ENCODE results near the gene CIC. TPM values are rescaled to one million over a fixed set of nuclear protein-coding genes. Genes with fewer than 3 reads are reported as not detected.

CIC gene
- total RNA-seq, 2 experiments from 2014 or later: 114 to 119 TPM

- TF ChIP-seq CTCF (IDR thresholded peaks at IDR 0.05): no peak
- DNase-seq (no peak), ATAC-seq (ENCODE audit: poor library complexity) (no peak)
- Mint-ChIP-seq H3K4me3 (no peak overlapping the region), H3K27ac (no peak overlapping the region), H3K27me3 (no peaks in the 10 kb centered on the region), H3K9me3 (no peaks in the 10 kb centered on the region), H3K4me1 (ENCODE audit: low read depth) (peaks cover 7% of the 10 kb centered on the region), H3K36me3 (ENCODE audit: low read depth) (no peaks in the 10 kb centered on the region)
- Histone ChIP-seq H3K4me3 (ENCODE audit: low read length) (no peak overlapping the region), H3K4me1 (ENCODE audit: insufficient read depth, low read length) (peaks cover 3% of the 10 kb centered on the region), H3K36me3 (ENCODE audit: insufficient read depth, low read length) (peaks cover 2% of the 10 kb centered on the region), H3K27me3 (ENCODE audit: control insufficient read depth in 1 of 2, insufficient read depth in 2 of 2, low read length in 2 of 2) (no peaks in the 10 kb centered on the region), H3K9me3 (ENCODE audit: control insufficient read depth in 1 of 2, insufficient read depth in 1 of 2, low read length in 2 of 2) (no peaks in the 10 kb centered on the region), H3K27ac (ENCODE audit: low read depth in 1 of 2, low read length in 2 of 2) (no peak overlapping the region)
- ChIA-PET CTCF (no interaction called here), POLR2A (interaction anchor here (0.6 kb wide), 1 partner anchor 200 kb away, joined by 3 read pairs; the partner anchor contains the start of gene POU2F2)
- intact Hi-C loops (cut with DNase I, micrococcal nuclease): no loop called here
These were observed 63.0 kb downstream of the CIC start for GRCh38 chr19:42332059-42332458.

GRCh38 chr19:42333018-42333417 lies 64.0 kb downstream of the CIC start:
- Histone ChIP-seq H3K27me3 (ENCODE audit: control insufficient read depth in 1 of 2, insufficient read depth in 2 of 2, low read length in 2 of 2) (no peaks in the 10 kb centered on the region), H3K4me1 (ENCODE audit: insufficient read depth, low read length) (no peaks in the 10 kb centered on the region), H3K36me3 (ENCODE audit: insufficient read depth, low read length) (peaks cover 2% of the 10 kb centered on the region), H3K27ac (ENCODE audit: low read depth in 1 of 2, low read length in 2 of 2) (no peak overlapping the region), H3K9me3 (ENCODE audit: control insufficient read depth in 1 of 2, insufficient read depth in 1 of 2, low read length in 2 of 2) (no peaks in the 10 kb centered on the region), H3K4me3 (ENCODE audit: low read length) (no peak overlapping the region)
- ATAC-seq (ENCODE audit: poor library complexity) (no peak), DNase-seq (no peak)
- Mint-ChIP-seq H3K27ac (no peak overlapping the region), H3K9me3 (no peaks in the 10 kb centered on the region), H3K27me3 (no peaks in the 10 kb centered on the region), H3K4me1 (ENCODE audit: low read depth) (peaks cover 5% of the 10 kb centered on the region), H3K36me3 (ENCODE audit: low read depth) (no peaks in the 10 kb centered on the region), H3K4me3 (no peak overlapping the region)
- intact Hi-C loops (cut with DNase I, micrococcal nuclease): no loop called here
- ChIA-PET CTCF (no interaction called here), POLR2A (no interaction called here)
- TF ChIP-seq CTCF (IDR thresholded peaks at IDR 0.05): no peak

- Histone ChIP-seq H3K4me3 (ENCODE audit: low read length) (no peak overlapping the region), H3K36me3 (ENCODE audit: insufficient read depth, low read length) (peaks cover 2% of the 10 kb centered on the region), H3K4me1 (ENCODE audit: insufficient read depth, low read length) (no peaks in the 10 kb centered on the region), H3K9me3 (ENCODE audit: control insufficient read depth in 1 of 2, insufficient read depth in 1 of 2, low read length in 2 of 2) (no peaks in the 10 kb centered on the region), H3K27me3 (ENCODE audit: control insufficient read depth in 1 of 2, insufficient read depth in 2 of 2, low read length in 2 of 2) (no peaks in the 10 kb centered on the region), H3K27ac (ENCODE audit: low read depth in 1 of 2, low read length in 2 of 2) (no peak overlapping the region)
- H3K27me3 Mint-ChIP-seq: no peaks in the 10 kb centered on the region
- no peaks in the 10 kb centered on the region for H3K36me3 Mint-ChIP-seq (ENCODE audit: low read depth)
- no peak overlapping the region for H3K4me3 Mint-ChIP-seq
- ChIA-PET POLR2A (no interaction called here), CTCF (no interaction called here)
- DNase-seq (no peak), ATAC-seq (ENCODE audit: poor library complexity) (no peak)
- H3K9me3 Mint-ChIP-seq: no peaks in the 10 kb centered on the region
- no peaks in the 10 kb centered on the region for H3K4me1 Mint-ChIP-seq (ENCODE audit: low read depth)
- H3K27ac Mint-ChIP-seq: no peak overlapping the region
- intact Hi-C loops (cut with DNase I, micrococcal nuclease): no loop called here
- TF ChIP-seq CTCF (IDR thresholded peaks at IDR 0.05): no peak
These were observed 65.1 kb downstream of the CIC start for GRCh38 chr19:42333975-42334696.

Measured in CD4-positive, alpha-beta T cell (primary cell).